Hypothalamus (tissue), 51 donors: ENCODE results near the gene PYM1.
A peak's percentile ranks its signal among the peaks of the same experiment; 100 is the strongest.
"Not testable (repeated sequence)": the region's sequence is repeated elsewhere in the genome, so short reads cannot be mapped to it uniquely, and the experiment has no call there.

Experiments
- DNase-seq, 51 donors: peaks; one replicate each; lab custom pipeline; 2025; lab: John Stamatoyannopoulos, UW

PYM1 gene

GRCh38 chr12:55940065-55940732 is 12.5 kb upstream of the PYM1 start:
- DNase-seq, result peak; percentile 19 to 87 (median 68)

GRCh38 chr12:55938826-55939501 is 11.3 kb upstream of the PYM1 start:
- no peak for DNase-seq

GRCh38 chr12:55937981-55938380 is 10.3 kb upstream of the PYM1 start:
- no peak for DNase-seq

- peak in 3 of 51 donors; percentile 5 to 25 (median 13) for DNase-seq
Observed at GRCh38 chr12:55935738-55936151, 8.1 kb upstream of the PYM1 start.

GRCh38 chr12:55934773-55935172 is 7.1 kb upstream of the PYM1 start:
- DNase-seq, result no peak

GRCh38 chr12:55933799-55934742 is 6.4 kb upstream of the PYM1 start:
- no peak for DNase-seq

GRCh38 chr12:55933169-55933798 is 5.6 kb upstream of the PYM1 start:
- no peak for DNase-seq

GRCh38 chr12:55932551-55932910 is 4.8 kb upstream of the PYM1 start:
- DNase-seq, result peak in 3 of 51 donors; percentile 20 to 35 (median 27)

- DNase-seq, result peak in 34 of 51 donors; percentile 5 to 62 (median 36)
Observed at GRCh38 chr12:55931780-55932550, 4.3 kb upstream of the PYM1 start.

- peak in 2 of 51 donors; percentile 26 to 30 for DNase-seq
Observed at GRCh38 chr12:55931317-55931779, 3.7 kb upstream of the PYM1 start.

- DNase-seq, result peak in 6 of 51 donors; percentile 5 to 62 (median 20)
Observed at GRCh38 chr12:55930771-55931316, 3.1 kb upstream of the PYM1 start, which contains the start of gene DGKA. Gene DGKA, plus strand, starts transcription at chr12:55931162. Its CDS starts 5,342 bp downstream, at chr12:55936504.

GRCh38 chr12:55929306-55929791 is 1.7 kb upstream of the PYM1 start:
- peak in 10 of 51 donors; percentile 2 to 48 (median 8) for DNase-seq

- peak; percentile 59 to 99 (median 85) for DNase-seq
Observed at GRCh38 chr12:55926738-55927587, 731 bp downstream of the PYM1 start.

GRCh38 chr12:55925870-55926737 is 1.6 kb downstream of the PYM1 start:
- DNase-seq, result peak in 1 of 51 donors; percentile 29

GRCh38 chr12:55925371-55925770 is 2.3 kb downstream of the PYM1 start:
- DNase-seq, result no peak

- not testable (repeated sequence) for DNase-seq
Observed at GRCh38 chr12:55923648-55924047, 4.0 kb downstream of the PYM1 start.

- DNase-seq, result no peak
Observed at GRCh38 chr12:55922126-55922525, 5.6 kb downstream of the PYM1 start.
